ENCODE results near the gene PFN3. TPM values are rescaled to one million over a fixed set of nuclear protein-coding genes. Genes with fewer than 3 reads are reported as not detected.

The PFN3 gene
- total RNA-seq, 2 experiments from 2014 or later = not detected

DNA sequence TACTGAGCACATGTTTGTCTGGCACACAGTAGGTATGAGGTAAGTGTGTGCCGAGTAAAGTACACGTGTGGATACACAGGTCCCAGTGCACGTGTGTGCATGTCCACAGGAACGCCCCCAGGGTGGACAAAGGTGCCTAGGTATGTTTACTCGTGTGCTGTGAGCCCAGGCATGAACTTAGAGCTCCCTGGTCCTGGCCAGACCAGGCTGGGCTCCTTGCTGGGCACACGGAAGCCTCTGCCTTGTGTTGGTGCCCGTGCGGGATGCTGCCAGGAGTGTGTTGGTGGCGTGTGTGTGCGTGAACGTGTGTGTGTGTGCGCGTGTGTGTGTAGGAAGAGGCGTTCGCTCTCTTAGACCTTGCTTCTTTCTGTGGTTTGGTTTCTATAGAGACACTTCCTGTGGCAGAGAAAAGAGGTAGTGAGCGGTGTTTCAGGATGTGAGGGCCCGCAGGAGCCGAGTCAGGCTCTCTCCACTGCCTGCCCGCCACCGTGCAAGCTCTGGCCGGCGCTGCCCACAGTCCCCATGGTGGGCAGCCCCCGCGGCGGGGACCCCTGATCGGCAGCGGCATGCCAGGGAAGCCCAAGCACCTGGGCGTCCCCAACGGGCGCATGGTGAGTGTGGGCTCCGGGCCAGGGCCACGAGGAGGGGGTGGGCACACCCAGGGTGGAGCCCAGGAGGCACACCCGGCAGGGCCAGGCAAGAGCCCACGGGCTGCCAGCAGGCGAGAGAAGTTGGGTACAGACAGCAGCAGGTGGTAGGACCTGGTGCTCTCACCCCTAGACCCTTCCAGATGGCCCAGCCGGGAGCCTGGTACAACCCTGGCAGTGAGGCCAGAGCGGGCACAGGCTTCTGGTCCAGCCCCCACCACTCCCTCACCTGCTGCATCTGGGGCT is 42.8 kb downstream of the PFN3 start, which contains the start of gene RGS14:
RGS14 (plus strand) TSS at position 466 of the 893 bp plus-strand sequence; CDS start at position 567, 101 bp downstream.
- ChIA-PET CTCF (ENCODE audit: unreplicated experiment) (interaction anchor here (0.5 to 1.6 kb wide), 5 partner anchors 11 to 243 kb away, joined by 3 to 6 read pairs (median 4); no protein-coding TSS in a partner anchor), POLR2A (interaction anchor here (0.5 to 1.7 kb wide), 4 partner anchors 11 to 893 kb away, joined by 3 to 6 read pairs (median 3); no protein-coding TSS in a partner anchor)
- intact Hi-C loops (cut with micrococcal nuclease; ENCODE audit: unreplicated experiment) = loop anchor here (1.0 kb wide), 1 partner anchor 32 kb away; no protein-coding TSS in a partner anchor
- H4K20me1 ChIP-seq (ENCODE audit: insufficient read depth, low read length) = no peaks in the 10 kb centered on the region
- no peaks in the 10 kb centered on the region for H3K9me2 ChIP-seq (ENCODE audit: insufficient read depth, low read length)
- no peak for TF ChIP-seq EZH2phosphoT487 (IDR thresholded peaks at IDR 0.05; ENCODE audit: borderline replicate concordance, low read depth, low read length)
- TF ChIP-seq, protein P1, sequence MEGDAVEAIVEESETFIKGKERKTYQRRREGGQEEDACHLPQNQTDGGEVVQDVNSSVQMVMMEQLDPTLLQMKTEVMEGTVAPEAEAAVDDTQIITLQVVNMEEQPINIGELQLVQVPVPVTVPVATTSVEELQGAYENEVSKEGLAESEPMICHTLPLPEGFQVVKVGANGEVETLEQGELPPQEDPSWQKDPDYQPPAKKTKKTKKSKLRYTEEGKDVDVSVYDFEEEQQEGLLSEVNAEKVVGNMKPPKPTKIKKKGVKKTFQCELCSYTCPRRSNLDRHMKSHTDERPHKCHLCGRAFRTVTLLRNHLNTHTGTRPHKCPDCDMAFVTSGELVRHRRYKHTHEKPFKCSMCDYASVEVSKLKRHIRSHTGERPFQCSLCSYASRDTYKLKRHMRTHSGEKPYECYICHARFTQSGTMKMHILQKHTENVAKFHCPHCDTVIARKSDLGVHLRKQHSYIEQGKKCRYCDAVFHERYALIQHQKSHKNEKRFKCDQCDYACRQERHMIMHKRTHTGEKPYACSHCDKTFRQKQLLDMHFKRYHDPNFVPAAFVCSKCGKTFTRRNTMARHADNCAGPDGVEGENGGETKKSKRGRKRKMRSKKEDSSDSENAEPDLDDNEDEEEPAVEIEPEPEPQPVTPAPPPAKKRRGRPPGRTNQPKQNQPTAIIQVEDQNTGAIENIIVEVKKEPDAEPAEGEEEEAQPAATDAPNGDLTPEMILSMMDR (conservative IDR thresholded peaks at IDR 0.05; ENCODE audit: low read length) = no peak
- H3K36me3 ChIP-seq (ENCODE audit: insufficient read depth, low read length) = no peaks in the 10 kb centered on the region; the same call in 1 of the 2 replicates
- peaks cover 59% of the 10 kb centered on the region for H3K4me1 ChIP-seq (ENCODE audit: insufficient read depth, low read length, poor library complexity, severe bottlenecking)
- peak; percentile 90 for DNase-seq (ENCODE audit: low spot score)
- peak within 1 kb of the TSS; percentile 74 for H3K4me3 ChIP-seq (ENCODE audit: low read depth, low read length, poor library complexity, severe bottlenecking)
- H3K79me2 ChIP-seq (ENCODE audit: insufficient read depth, low read depth, low read length) = peaks cover 7% of the 10 kb centered on the region; the same call in 1 of the 2 replicates
- no TSS peak for BruUV-seq (replicated peaks)
- peak within 1 kb of the TSS; percentile 88 for H2AFZ ChIP-seq (ENCODE audit: low read length)
- peaks cover 8% of the 10 kb centered on the region for H3K9me3 ChIP-seq (ENCODE audit: low read length)
- H3K4me2 ChIP-seq (ENCODE audit: low read length) = peak within 1 kb of the TSS; percentile 95
- peak within 1 kb of the TSS; percentile 65 for H3K27ac ChIP-seq (ENCODE audit: low read depth, low read length, poor library complexity, severe bottlenecking)

DNA sequence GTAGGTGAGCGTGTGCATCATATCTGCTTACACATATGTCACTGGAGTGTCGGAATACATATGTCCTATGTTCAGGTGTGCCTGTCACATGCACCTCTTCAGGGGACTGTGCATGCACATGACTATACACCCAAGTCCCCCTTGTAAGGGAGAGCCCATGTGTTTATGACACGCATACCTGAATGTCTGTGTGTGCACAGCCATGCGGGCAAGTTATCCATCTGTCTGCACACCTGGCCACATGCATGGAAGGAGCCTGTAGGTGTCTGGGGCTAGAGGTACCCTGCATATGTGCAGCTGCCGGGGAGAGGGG is 43.4 kb downstream of the PFN3 start:
- Histone ChIP-seq H3K79me2 (ENCODE audit: insufficient read depth, low read depth, low read length) (peaks cover 7% of the 10 kb centered on the region; the same call in 1 of the 2 replicates), H3K4me2 (ENCODE audit: low read length) (peak overlapping the region; percentile 95), H3K27ac (ENCODE audit: low read depth, low read length, poor library complexity, severe bottlenecking) (peak overlapping the region; percentile 65), H2AFZ (ENCODE audit: low read length) (peak overlapping the region; percentile 88), H3K4me1 (ENCODE audit: insufficient read depth, low read length, poor library complexity, severe bottlenecking) (peaks cover 55% of the 10 kb centered on the region), H3K9me3 (ENCODE audit: low read length) (peaks cover 8% of the 10 kb centered on the region), H3K9me2 (ENCODE audit: insufficient read depth, low read length) (no peaks in the 10 kb centered on the region), H4K20me1 (ENCODE audit: insufficient read depth, low read length) (no peaks in the 10 kb centered on the region), H3K36me3 (ENCODE audit: insufficient read depth, low read length) (no peaks in the 10 kb centered on the region; the same call in 1 of the 2 replicates), H3K4me3 (ENCODE audit: low read depth, low read length, poor library complexity, severe bottlenecking) (peak overlapping the region; percentile 74)
- intact Hi-C loops (cut with micrococcal nuclease; ENCODE audit: unreplicated experiment) = loop anchor here (1.0 kb wide), 1 partner anchor 32 kb away; no protein-coding TSS in a partner anchor
- peak; percentile 30 for DNase-seq (ENCODE audit: low spot score)
- BruUV-seq (replicated peaks) = no TSS peak
- TF ChIP-seq, protein P1 (conservative IDR thresholded peaks at IDR 0.05; ENCODE audit: low read length) = no peak
- TF ChIP-seq EZH2phosphoT487 (IDR thresholded peaks at IDR 0.05; ENCODE audit: borderline replicate concordance, low read depth, low read length) = no peak
- ChIA-PET CTCF (ENCODE audit: unreplicated experiment) (interaction anchor here (1.6 kb wide), 1 partner anchor 12 kb away, joined by 4 read pairs; no protein-coding TSS in a partner anchor), POLR2A (interaction anchor here (0.5 to 1.7 kb wide), 6 partner anchors 11 to 893 kb away, joined by 3 to 7 read pairs (median 3); no protein-coding TSS in a partner anchor)
